GM10266 (cell line): ENCODE measurements around the gene SLC22A7.

Experiments used
- DNase-seq: peaks from one replicate; pipeline ENCODE4 v3.0.0; 2012; ENCODE audit errors: extremely low spot score
- CTCF ChIP-seq: IDR thresholded peaks from 2 replicates; pipeline ENCODE4 v1.5.1; 2012; ENCODE audit warnings: mild to moderate bottlenecking, low read depth; ENCODE audit not compliant: control insufficient read depth, insufficient read depth; ENCODE audit errors: missing control alignments

The SLC22A7 gene

GRCh38 chr6:43277643-43278523 is 20.2 kb upstream of the SLC22A7 start:
- no peak for DNase-seq
- TF ChIP-seq CTCF, result no peak

GRCh38 chr6:43278524-43279078 is 19.5 kb upstream of the SLC22A7 start:
- no peak for DNase-seq
- no peak for TF ChIP-seq CTCF

DNA sequence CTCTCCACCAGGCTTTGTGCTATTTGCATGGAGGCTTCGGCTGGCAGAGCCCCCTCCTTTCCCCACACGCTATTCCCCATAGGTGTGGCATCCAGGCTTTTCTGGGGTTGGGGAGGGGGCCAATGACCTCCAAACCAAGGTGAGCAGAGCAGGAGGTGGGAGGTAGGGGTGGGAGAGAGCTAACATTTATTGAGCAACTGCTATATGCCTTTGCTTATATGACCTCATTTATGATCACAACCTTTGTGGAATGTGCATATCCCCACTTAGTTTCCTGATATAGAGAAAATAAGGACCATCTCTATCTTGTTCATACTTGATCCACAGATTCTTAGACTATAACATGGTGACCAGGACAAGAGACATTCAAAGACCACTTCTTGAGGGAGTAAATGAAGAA is 17.8 kb upstream of the SLC22A7 start:
- DNase-seq, result no peak
- no peak for TF ChIP-seq CTCF

- no peak for DNase-seq
- no peak for TF ChIP-seq CTCF
These were observed 16.0 kb upstream of the SLC22A7 start for GRCh38 chr6:43282060-43282459.

DNA sequence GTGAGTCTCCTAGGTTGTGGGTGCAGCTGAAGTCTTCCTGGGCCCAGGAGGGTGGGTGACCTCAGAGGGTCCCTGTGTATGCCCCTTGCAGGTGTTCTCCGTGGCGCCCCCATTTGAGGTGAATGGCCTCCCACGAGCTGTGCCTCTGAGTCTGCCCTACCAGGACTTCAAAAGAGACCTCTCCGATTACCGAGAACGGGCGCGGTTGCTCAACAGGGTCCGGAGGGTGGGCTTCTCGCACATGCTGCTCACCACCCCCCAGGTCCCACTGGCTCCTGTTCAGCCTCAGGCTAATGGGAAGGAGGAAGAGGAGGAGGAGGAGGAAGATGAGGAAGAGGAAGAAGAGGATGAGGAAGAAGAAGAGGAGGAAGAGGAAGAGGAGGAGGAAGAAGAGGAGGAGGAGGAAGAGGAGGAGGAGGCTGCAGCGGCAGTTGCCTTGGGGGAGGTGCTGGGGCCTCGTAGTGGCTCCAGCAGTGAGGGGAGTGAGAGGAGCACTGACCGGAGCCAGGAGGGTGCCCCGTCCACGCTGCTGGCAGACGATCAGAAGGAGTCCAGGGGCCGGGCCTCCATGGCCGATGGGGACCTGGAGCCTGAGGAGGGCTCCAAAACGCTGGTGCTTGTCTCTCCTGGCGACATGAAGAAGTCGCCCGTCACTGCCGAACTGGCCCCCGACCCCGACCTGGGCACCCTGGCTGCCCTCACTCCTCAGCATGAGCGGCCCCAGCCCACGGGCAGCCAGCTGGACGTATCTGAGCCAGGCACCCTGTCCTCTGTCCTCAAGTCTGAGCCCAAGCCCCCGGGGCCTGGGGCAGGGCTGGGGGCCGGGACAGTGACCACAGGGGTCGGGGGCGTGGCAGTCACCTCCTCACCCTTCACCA is 15.2 kb upstream of the SLC22A7 start:
- DNase-seq, result no peak
- TF ChIP-seq CTCF, result no peak

- no peak for TF ChIP-seq CTCF
- DNase-seq, result no peak
These were observed 14.6 kb upstream of the SLC22A7 start for GRCh38 chr6:43283514-43283901.
